ENCODE measurements around the gene ASB5.
"Not testable (repeated sequence)": the region's sequence is repeated elsewhere in the genome, so short reads cannot be mapped to it uniquely, and the experiment has no call there.

ASB5 gene

GRCh38 chr4:176268963-176269362 lies at the start of gene ASB5:
Gene ASB5 (minus strand): TSS chr4:176269222. CDS start chr4:176269108, 114 bp downstream.
- DNase-seq (ENCODE audit: low read depth): no peak

GRCh38 chr4:176313596-176314336 lies 44.7 kb upstream of the ASB5 start:
- DNase-seq (ENCODE audit: low read depth): no peak

DNA sequence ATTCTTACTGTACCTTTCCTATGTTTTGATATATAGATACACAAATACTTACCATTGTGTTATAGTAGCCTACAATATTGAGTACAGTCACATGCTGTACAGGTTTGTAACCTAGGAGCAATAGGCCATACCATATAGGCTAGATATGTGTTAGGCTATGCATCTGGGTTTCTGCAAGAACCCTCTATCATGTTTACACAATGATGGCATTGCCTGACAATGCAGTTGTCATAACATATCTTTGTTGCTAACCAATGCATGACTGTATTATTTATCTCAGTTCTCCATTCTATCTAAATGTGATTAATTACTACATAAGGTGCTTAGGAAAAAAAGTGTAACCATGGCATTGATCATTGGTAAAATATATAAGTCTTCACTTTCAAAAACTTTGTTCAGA lies 40.8 kb upstream of the ASB5 start:
- no peak for DNase-seq (ENCODE audit: low read depth)

DNA sequence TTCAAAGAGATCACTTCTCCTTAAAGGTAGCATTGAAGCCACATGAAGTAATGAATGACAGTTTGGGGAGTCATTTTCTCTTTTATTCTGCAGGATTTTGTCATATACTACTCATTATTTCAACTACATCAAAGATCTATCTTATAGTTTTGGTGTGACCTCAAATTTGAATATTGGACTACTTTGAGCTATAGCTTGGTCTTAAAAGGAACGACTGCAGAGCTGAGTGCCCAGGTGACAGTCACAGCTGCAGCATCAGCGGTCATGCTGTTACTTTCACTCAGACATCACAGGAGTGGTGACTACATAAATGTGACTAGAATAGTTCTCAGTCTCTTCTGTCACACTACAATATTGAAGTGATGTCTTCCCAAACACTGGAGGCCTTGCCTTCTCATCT lies 40.0 kb upstream of the ASB5 start:
- no peak for DNase-seq (ENCODE audit: low read depth)

DNA sequence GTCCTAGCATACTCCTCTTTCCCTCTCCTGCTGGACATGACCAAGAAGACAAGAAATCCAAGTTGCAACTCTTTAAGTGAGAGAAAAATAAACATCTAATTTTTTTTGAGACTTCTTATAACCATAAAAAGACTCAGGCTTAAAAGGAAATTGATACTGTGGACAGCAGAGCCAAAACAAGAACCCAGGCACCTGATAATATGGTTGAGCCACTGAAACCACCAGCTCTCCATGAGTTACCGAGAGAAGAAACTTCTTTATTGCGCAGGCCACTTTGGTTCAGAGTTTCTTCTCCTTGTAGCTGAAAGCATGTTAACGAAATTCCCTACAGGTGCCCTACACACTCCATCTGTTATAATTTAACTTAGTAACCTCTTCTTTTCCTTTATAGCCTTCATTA lies 39.4 kb upstream of the ASB5 start:
- no peak for DNase-seq (ENCODE audit: low read depth)

DNA sequence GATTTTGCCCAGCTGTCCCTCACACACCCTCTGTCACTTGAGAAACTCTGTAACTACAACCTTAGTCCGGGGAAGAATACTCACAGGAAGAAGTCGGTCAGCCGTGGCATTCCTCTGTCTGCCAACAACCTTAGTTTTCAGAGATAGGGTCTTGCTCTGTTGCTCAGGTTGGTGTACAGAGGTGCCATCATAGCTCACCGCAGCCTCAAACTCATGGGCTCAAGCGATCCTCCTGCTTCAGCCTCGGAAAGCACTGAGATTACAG lies 38.6 kb upstream of the ASB5 start:
- no peak for DNase-seq (ENCODE audit: low read depth)

DNA sequence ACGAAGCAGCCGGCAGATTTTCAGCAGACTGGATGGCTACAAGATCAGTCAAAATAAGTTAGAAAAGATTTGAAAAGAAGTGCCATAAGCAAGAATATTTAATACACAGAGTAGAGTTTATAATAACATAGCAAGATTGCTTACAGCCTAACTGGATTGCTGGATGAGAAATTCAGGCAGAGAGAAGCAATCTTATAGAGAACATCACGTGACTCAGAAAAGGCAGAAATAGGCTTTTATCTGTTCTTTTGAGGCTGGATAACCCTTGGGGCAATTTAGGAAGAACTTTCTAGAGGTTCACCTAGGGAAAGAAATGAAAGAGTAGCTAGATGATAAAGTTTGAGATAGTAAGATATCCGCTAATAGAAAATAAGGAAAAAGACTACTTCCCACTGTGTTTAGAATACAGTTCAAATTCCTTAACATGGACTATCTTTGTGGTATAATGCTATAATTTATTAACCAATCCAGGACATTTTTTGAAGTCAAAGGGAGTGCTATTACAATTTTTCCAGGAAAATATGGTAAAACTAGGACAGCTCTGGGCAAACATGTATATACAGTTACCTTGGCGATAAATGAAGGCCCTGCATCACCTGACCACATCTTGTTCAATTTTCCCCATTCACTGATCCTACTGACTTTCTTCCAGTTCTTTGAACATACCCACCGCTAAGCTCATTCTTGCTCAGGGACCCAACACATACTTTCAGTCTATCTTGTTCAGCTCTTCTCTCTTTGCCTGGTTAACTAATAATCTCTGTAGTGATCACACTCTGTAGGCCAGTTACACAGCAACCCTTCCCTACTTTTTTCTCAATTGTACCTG lies 38.0 kb upstream of the ASB5 start:
- DNase-seq (ENCODE audit: low read depth): no peak

DNA sequence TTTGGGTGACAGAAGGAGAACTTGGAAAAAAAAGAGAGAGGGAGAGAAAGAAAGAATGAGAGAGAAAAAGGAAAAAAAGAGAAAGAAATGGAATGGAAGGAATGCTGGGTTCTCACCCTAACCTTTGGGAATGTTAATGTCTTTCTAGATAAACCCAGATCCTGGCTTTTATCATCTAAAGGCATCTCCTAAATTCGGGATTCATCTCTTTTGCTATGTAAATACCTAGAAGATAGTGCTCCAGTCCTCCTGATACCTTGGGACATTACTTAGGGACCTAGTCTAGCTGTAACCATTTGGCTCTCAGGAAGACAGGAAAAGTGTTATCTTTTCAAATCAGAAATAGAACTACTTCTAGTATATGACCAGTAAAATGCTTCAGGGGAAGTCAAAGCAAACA lies 34.9 kb upstream of the ASB5 start:
- DNase-seq (ENCODE audit: low read depth): no peak

GRCh38 chr4:176302283-176303275 lies 33.6 kb upstream of the ASB5 start:
- no peak for DNase-seq (ENCODE audit: low read depth)

DNA sequence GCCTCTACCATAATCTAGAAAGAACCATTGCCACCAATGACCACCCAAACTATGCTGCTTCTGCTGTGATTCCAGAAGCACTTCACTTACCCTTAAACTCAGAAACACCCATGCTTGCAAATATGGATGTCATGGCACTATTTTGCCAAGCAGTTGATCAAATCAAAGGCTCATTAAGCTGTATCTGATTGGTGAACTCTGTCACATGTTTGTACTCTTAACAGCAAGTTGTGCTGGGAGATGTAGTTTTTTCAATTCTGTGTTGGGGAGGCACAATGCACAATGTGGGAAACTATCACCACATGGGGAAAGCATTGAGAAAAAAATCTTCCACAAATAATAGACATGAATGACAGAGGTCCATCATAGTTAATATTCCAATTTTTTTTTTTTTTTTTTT lies 31.5 kb upstream of the ASB5 start:
- DNase-seq (ENCODE audit: low read depth): no peak

DNA sequence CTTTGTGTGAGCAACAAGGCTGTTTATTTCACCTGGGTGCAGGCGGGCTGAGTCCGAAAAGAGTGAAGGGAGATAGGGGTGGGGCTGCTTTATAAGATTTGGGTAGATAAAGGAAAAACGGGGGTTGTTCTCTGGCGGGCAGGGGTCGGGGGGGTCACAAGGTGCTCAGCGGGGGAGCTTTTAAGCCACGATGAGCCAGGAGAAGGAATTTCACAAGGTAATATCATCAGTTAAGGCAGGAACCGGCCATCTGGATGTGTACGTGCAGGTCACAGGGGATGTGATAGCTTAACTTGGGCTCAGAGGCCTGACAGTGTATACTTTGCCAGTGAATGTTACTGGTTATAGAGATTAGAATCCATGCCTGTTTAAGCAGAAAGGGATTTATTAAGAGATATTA lies 31.0 kb upstream of the ASB5 start:
- no peak for DNase-seq (ENCODE audit: low read depth)

DNA sequence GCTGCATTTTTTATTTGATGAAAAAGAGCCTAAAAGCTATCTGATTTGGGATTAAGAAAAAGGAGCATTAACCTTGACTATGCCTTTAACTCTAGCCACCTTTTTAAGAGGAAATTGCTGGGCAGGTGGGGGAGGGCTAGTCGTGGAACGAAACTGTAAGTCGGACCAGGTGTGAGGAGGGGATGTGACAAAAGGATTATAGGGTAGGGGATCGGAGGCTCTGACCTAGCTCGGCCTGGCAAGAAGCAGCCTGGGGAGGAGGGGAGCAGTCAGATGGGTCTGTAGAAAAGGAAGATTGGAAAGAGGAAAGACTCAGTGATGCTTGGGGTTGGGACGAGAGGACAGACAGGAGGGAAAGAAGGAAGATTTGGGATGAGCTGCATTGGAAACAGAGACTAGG lies 29.6 kb upstream of the ASB5 start:
- no peak for DNase-seq (ENCODE audit: low read depth)

GRCh38 chr4:176295907-176296306 lies 26.9 kb upstream of the ASB5 start:
- not testable (repeated sequence) for DNase-seq (ENCODE audit: low read depth)

DNA sequence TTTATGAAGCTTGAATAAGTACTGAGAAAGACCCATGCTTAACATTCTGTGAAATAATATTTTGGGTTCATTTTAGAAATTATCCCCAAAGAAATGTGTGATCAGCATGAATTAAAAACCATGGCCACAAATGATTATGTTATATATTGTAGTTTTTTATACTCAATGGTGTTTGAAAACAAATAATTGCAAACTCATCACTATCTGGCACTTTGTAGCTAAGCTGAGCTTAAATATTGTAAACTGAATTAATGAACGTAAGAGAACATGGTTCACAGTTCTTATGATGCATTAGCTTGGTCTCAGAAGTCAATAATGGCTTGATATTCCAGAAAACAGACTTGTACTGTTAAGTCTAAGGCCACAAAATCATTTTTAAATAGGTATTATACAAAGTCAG lies 24.6 kb upstream of the ASB5 start:
- no peak for DNase-seq (ENCODE audit: low read depth)

GRCh38 chr4:176292920-176293319 lies 23.9 kb upstream of the ASB5 start:
- no peak for DNase-seq (ENCODE audit: low read depth)

GRCh38 chr4:176291748-176292147 lies 22.7 kb upstream of the ASB5 start:
- no peak for DNase-seq (ENCODE audit: low read depth)

DNA sequence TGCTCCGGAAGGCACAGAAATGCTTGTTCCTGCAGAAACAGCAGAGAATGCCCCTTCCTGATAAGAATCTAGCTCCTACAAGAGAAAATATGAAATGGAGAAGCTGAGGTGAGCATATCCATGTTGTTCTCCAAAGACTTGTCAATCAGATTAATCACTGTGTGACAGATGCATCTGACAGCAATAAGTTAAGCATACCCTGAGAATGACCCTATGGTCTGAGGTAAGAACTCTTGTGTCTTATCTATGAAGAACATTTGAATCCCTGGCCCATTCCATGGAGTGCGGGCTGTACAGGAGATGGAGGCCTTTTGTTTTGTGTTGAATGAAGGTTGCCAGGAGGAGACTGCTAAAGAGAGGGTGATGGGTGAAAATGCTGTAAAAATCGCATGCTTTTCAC lies 21.5 kb upstream of the ASB5 start:
- no peak for DNase-seq (ENCODE audit: low read depth)

DNA sequence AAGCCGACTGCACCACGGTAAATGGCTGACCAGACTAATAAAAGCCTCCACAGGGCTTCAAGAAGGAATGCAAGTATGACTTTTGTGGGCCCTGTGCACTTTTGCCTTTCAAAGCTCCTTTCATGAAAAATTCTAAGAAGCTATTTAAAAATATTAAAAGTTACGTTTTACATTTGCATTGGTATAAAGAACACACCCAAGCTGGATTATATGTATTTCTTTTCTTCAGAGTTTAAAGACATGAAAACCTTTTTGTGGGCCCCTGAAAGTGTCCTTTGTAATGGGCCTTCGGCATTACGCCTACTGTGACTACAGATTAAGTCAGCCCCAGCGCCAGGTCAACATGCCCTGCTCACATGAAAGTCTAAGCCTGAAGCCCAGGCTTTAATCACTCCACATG lies 20.5 kb upstream of the ASB5 start:
- DNase-seq (ENCODE audit: low read depth): no peak

DNA sequence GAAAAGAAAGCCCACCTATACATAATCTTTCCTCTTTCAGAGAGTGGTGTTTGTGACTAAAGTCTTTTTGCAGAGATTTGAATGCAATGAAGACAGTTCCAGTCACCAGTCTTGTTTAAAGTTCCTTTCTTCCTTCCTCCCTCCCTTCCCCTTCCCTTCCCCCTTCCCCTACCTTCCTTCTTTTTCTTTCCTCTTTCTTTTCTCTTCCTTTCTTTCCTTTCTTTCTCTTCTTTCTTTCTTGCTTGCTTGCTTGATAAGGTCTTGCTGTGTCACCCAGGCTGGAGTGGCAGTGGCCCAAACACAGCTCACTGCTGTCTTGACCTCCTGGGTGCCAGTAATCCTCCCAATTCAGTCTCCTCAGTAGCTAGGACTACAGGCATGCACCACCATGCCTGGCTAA lies 19.0 kb upstream of the ASB5 start:
- DNase-seq (ENCODE audit: low read depth): no peak

- no peak for DNase-seq (ENCODE audit: low read depth)
Observed at GRCh38 chr4:176287546-176287945, 18.5 kb upstream of the ASB5 start.

- DNase-seq (ENCODE audit: low read depth): no peak
Observed at GRCh38 chr4:176286728-176287127, 17.7 kb upstream of the ASB5 start.

GRCh38 chr4:176279560-176279959 lies 10.5 kb upstream of the ASB5 start:
- DNase-seq (ENCODE audit: low read depth): not testable (repeated sequence)
